CD8-positive, alpha-beta memory T cell (primary cell): Measurements from ENCODE around the gene HYOU1. TPM values are rescaled to one million over a fixed set of nuclear protein-coding genes. Genes with fewer than 3 reads are reported as not detected.

Experiments
- CTCF ChIA-PET: fragments of 350-600 bp; sonication (Branson Sonifier 250); formaldehyde crosslinking; loops from one replicate; lab custom pipeline; 2021; ENCODE audit warnings: antibody characterized with exemption; lab: Charles Lee
- POLR2A ChIA-PET: fragments of 350-600 bp; sonication (Branson Sonifier 250); formaldehyde crosslinking; loops from one replicate; lab custom pipeline; 2021; ENCODE audit warnings: antibody characterized with exemption; lab: Charles Lee
- DNase-seq, 5 donors: peaks; one replicate each; pipeline versions ENCODE4 v3.0.0 to v3.0.0-alpha.2; 2020 to 2022; ENCODE audit warnings: mixed read lengths in 1 of 5
- H3K27ac ChIP-seq: one replicate; pipeline ENCODE4 v1.7.0; 2013; ENCODE audit warnings: low read depth, mild to moderate bottlenecking, low read length, moderate library complexity
- H3K27me3 ChIP-seq: 2 replicates; pipeline ENCODE4 v1.7.0; 2013; ENCODE audit warnings: low read length, mild to moderate bottlenecking; ENCODE audit not compliant: insufficient read depth, poor library complexity, severe bottlenecking
- H3K36me3 ChIP-seq: 2 replicates; pipeline ENCODE4 v1.7.0; 2013; ENCODE audit warnings: mild to moderate bottlenecking, low read length, moderate library complexity; ENCODE audit not compliant: insufficient read depth
- H3K4me1 ChIP-seq: 2 replicates; pipeline ENCODE4 v1.7.0; 2013; ENCODE audit warnings: mild to moderate bottlenecking, low read length, moderate library complexity; ENCODE audit not compliant: insufficient read depth
- H3K4me3 ChIP-seq: 2 replicates; pipeline ENCODE4 v1.7.0; 2013; ENCODE audit warnings: mild to moderate bottlenecking, low read length
- H3K9me3 ChIP-seq: 2 replicates; pipeline ENCODE4 v1.7.0; 2013; ENCODE audit warnings: mild to moderate bottlenecking, low read length
- H3K27ac Mint-ChIP-seq, 8 donors: one replicate each; pipeline ENCODE4 v1.8.0; 2020 to 2021; ENCODE audit warnings: mixed read lengths in 8 of 8, mild to moderate bottlenecking in 6 of 8, inconsistent platforms in 3 of 8, moderate library complexity in 3 of 8
- H3K27me3 Mint-ChIP-seq, 2 donors: one replicate each; pipeline ENCODE4 v1.8.0; 2020 to 2021; ENCODE audit warnings: mixed read lengths in 2 of 2, mild to moderate bottlenecking in 1 of 2, moderate library complexity in 1 of 2
- H3K36me3 Mint-ChIP-seq, 3 donors: one replicate each; pipeline ENCODE4 v1.8.0; 2020 to 2021; ENCODE audit warnings: mixed read lengths in 3 of 3, inconsistent platforms in 1 of 3, mild to moderate bottlenecking in 1 of 3
- H3K4me1 Mint-ChIP-seq, 3 donors: one replicate each; pipeline ENCODE4 v1.8.0; 2020 to 2021; ENCODE audit warnings: mixed read lengths in 3 of 3, inconsistent platforms in 1 of 3, mild to moderate bottlenecking in 1 of 3
- H3K4me3 Mint-ChIP-seq, 7 donors: one replicate each; pipeline ENCODE4 v1.8.0; 2020 to 2021; ENCODE audit warnings: mixed read lengths in 7 of 7, mild to moderate bottlenecking in 6 of 7, moderate library complexity in 4 of 7, inconsistent platforms in 2 of 7
- H3K9me3 Mint-ChIP-seq, 5 donors: one replicate each; pipeline ENCODE4 v1.8.0; 2020 to 2022; ENCODE audit warnings: mixed read lengths in 5 of 5, mild to moderate bottlenecking in 3 of 5, moderate library complexity in 2 of 5, inconsistent platforms in 1 of 5
- polyA plus RNA-seq: library from polyadenylated mRNA; unstranded; fragments of 300-500 nt; fragmentation: Illumina TruSeq; gene quantifications from one replicate; pipeline ENCODE4 v1.2.3, GENCODE V29; 2021
- total RNA-seq, 2 experiments: library from RNA; stranded (reverse); gene quantifications; one replicate each; pipeline ENCODE4 v1.2.3, GENCODE V29; 2021

HYOU1 gene
- total and polyA plus RNA-seq, 3 experiments from 2014 or later: 33.4 to 181 (median 181) TPM

GRCh38 chr11:119030029-119030328, 27.0 kb downstream of the HYOU1 start:
- peaks cover 2% of the 10 kb centered on the region for H3K36me3 ChIP-seq
- H3K27ac ChIP-seq: peak overlapping the region; percentile 75
- peaks cover 14% of the 10 kb centered on the region for H3K4me1 ChIP-seq
- H3K9me3 ChIP-seq: no peaks in the 10 kb centered on the region
- H3K36me3 Mint-ChIP-seq: peaks cover 0 to 18% (median 4%) of the 10 kb centered on the region in 3 donors
- H3K4me1 Mint-ChIP-seq: peaks cover 14 to 24% (median 21%) of the 10 kb centered on the region in 3 donors
- H3K4me3 Mint-ChIP-seq: peak overlapping the region; percentile 82 to 96 (median 90)
- H3K27ac Mint-ChIP-seq: peak overlapping the region; percentile 45 to 97 (median 91)
- no peaks in the 10 kb centered on the region for H3K27me3 Mint-ChIP-seq
- peak in 2 of 5 donors; percentile 4 to 22 for DNase-seq
- no peaks in the 10 kb centered on the region for H3K27me3 ChIP-seq
- ChIA-PET POLR2A (interaction anchor here (0.7 to 1.9 kb wide), 2 partner anchors 11 to 14 kb away, joined by 3 to 10 read pairs; partner anchors contain the start of genes RPS25 and TRAPPC4), CTCF (interaction anchor here (0.9 to 1.2 kb wide), 2 partner anchors 9 to 32 kb away, joined by 3 to 4 read pairs; partner anchors contain the start of gene CENATAC)
- no peaks in the 10 kb centered on the region for H3K9me3 Mint-ChIP-seq
- peak overlapping the region; percentile 85 for H3K4me3 ChIP-seq

GRCh38 chr11:119029340-119030028, 27.5 kb downstream of the HYOU1 start:
- DNase-seq: no peak
- no peaks in the 10 kb centered on the region for H3K9me3 Mint-ChIP-seq
- peak overlapping the region; percentile 82 to 96 (median 90) for H3K4me3 Mint-ChIP-seq

GRCh38 chr11:119029069-119029339, 28.0 kb downstream of the HYOU1 start:
- H3K27ac ChIP-seq: peak overlapping the region; percentile 75
- H3K4me3 ChIP-seq: no peak overlapping the region
- ChIA-PET CTCF (interaction anchor here (1.2 kb wide), 1 partner anchor 11 kb away, joined by 3 read pairs; the partner anchor contains the start of gene RPS25), POLR2A (interaction anchor here (1.9 kb wide), 1 partner anchor 10 kb away, joined by 10 read pairs; the partner anchor contains the start of genes RPS25 and TRAPPC4)
- Mint-ChIP-seq H3K9me3 (no peaks in the 10 kb centered on the region), H3K27me3 (no peaks in the 10 kb centered on the region), H3K4me1 (peaks cover 23 to 31% (median 24%) of the 10 kb centered on the region in 3 donors), H3K27ac (peak overlapping the region; percentile 12 to 95 (median 80)), H3K4me3 (peak overlapping the region in 6 of 7 donors; percentile 56 to 96 (median 90)), H3K36me3 (peaks cover 0 to 28% (median 7%) of the 10 kb centered on the region in 3 donors)
- no peaks in the 10 kb centered on the region for H3K27me3 ChIP-seq
- DNase-seq: no peak
- H3K4me1 ChIP-seq: peaks cover 21% of the 10 kb centered on the region
- peaks cover 10% of the 10 kb centered on the region for H3K36me3 ChIP-seq
- no peaks in the 10 kb centered on the region for H3K9me3 ChIP-seq

More at GRCh38 chr11:119029340-119030028, 27.5 kb downstream of the HYOU1 start:
- CTCF ChIA-PET: interaction anchor here (1.2 kb wide), 2 partner anchors 11 to 32 kb away, joined by 3 read pairs; partner anchors contain the start of genes CENATAC and RPS25
- Histone ChIP-seq H3K27ac (peak overlapping the region; percentile 75), H3K36me3 (peaks cover 5% of the 10 kb centered on the region), H3K4me1 (peaks cover 17% of the 10 kb centered on the region), H3K4me3 (peak overlapping the region; percentile 85), H3K27me3 (no peaks in the 10 kb centered on the region), H3K9me3 (no peaks in the 10 kb centered on the region)
- Mint-ChIP-seq H3K4me1 (peaks cover 18 to 26% (median 21%) of the 10 kb centered on the region in 3 donors), H3K36me3 (peaks cover 0 to 23% (median 5%) of the 10 kb centered on the region in 3 donors), H3K27ac (peak overlapping the region; percentile 45 to 97 (median 90)), H3K27me3 (no peaks in the 10 kb centered on the region)
- POLR2A ChIA-PET: interaction anchor here (1.9 kb wide), 1 partner anchor 10 kb away, joined by 10 read pairs; the partner anchor contains the start of genes RPS25 and TRAPPC4

DNA sequence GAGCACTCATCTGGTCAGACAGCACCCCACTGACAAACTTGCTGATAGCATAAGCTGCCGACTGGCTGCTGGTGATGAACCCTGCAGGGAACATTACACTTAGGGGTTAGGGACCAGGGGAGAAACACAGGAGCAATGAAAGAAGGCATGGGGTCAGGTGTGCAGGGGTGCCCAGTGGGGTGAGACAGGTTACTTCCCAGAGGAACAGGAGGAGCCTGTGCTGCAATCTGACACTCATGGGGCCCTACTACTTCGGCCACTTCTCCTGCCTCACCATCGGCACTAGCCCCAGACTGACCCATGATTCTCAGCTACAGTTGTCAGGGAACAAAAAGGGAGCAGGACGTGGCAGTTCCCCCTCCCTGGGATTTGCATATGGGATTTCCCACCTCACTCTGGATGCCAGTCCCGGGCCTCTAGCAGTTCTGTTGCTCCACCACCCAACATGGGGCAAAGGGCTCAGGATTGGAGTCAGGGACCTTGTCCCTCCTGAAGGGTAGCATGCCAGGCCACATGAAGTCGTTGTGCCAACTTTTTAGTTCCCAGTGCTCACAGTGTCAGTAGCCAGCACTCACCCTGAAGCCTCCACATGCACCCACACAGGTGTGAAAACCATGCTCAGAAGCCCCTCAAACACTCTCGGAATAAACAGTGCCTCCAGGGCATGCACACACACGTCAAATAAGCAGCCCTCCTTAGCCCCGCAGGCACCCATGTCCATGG, 28.5 kb downstream of the HYOU1 start:
- Histone ChIP-seq H3K9me3 (no peaks in the 10 kb centered on the region), H3K27me3 (no peaks in the 10 kb centered on the region), H3K4me1 (peaks cover 24% of the 10 kb centered on the region), H3K36me3 (peaks cover 15% of the 10 kb centered on the region), H3K4me3 (no peak overlapping the region), H3K27ac (peak overlapping the region; percentile 75)
- no peak for DNase-seq
- CTCF ChIA-PET: interaction anchor here (1.2 kb wide), 1 partner anchor 10 kb away, joined by 3 read pairs; the partner anchor contains the start of gene RPS25
- Mint-ChIP-seq H3K4me3 (peak overlapping the region in 4 of 7 donors; percentile 56 to 96 (median 90)), H3K36me3 (peaks cover 0 to 33% (median 8%) of the 10 kb centered on the region in 3 donors), H3K9me3 (no peaks in the 10 kb centered on the region), H3K27me3 (no peaks in the 10 kb centered on the region), H3K4me1 (peaks cover 26 to 36% (median 28%) of the 10 kb centered on the region in 3 donors), H3K27ac (peak overlapping the region in 7 of 8 donors; percentile 9 to 92 (median 63))
- POLR2A ChIA-PET: interaction anchor here (1.0 kb wide), 1 partner anchor 10 kb away, joined by 3 read pairs; the partner anchor contains the start of genes RPS25 and TRAPPC4

GRCh38 chr11:119027561-119028345, 29.3 kb downstream of the HYOU1 start:
- H3K27ac Mint-ChIP-seq: peak overlapping the region in 6 of 8 donors; percentile 9 to 84 (median 56)
- ChIA-PET POLR2A (interaction anchor here (1.0 kb wide), 1 partner anchor 9 kb away, joined by 3 read pairs; the partner anchor contains the start of genes RPS25 and TRAPPC4), CTCF (no interaction called here)
- no peak for DNase-seq
- Histone ChIP-seq H3K27me3 (no peaks in the 10 kb centered on the region), H3K9me3 (no peaks in the 10 kb centered on the region), H3K27ac (no peak overlapping the region), H3K4me3 (no peak overlapping the region), H3K36me3 (peaks cover 21% of the 10 kb centered on the region), H3K4me1 (peaks cover 28% of the 10 kb centered on the region)
- H3K4me3 Mint-ChIP-seq: peak overlapping the region in 1 of 7 donors; percentile 52
- peaks cover 0 to 40% (median 10%) of the 10 kb centered on the region in 3 donors for H3K36me3 Mint-ChIP-seq
- H3K27me3 Mint-ChIP-seq: no peaks in the 10 kb centered on the region
- H3K9me3 Mint-ChIP-seq: no peaks in the 10 kb centered on the region
- H3K4me1 Mint-ChIP-seq: peaks cover 30 to 42% (median 34%) of the 10 kb centered on the region in 3 donors

DNA sequence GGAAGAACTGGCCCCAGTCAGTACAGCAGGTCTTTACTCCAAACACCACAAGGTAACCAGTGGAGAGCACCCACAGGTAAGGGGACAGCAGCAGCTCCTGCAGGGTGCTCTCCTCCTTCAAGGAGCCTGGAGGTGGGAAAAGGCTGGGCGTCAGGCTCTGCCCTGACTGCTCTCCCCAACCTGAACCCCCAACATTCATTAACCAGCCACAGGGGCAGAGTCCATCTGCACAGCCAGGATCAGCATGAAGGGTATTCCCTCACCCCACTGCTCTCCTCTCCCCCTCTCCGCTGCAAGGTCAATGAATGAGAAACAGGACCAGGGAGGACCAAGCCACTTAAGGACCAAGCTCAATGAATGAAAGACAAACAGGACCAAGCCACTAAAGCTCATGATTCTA, 30.0 kb downstream of the HYOU1 start:
- peaks cover 30 to 46% (median 34%) of the 10 kb centered on the region in 3 donors for H3K4me1 Mint-ChIP-seq
- POLR2A ChIA-PET: interaction anchor here (0.5 kb wide), 1 partner anchor 96 kb away, joined by 7 read pairs; no protein-coding TSS in a partner anchor
- H3K27ac Mint-ChIP-seq: peak overlapping the region in 6 of 8 donors; percentile 46 to 73 (median 53)
- DNase-seq: no peak
- H3K27ac ChIP-seq: no peak overlapping the region
- peak overlapping the region in 1 of 7 donors; percentile 52 for H3K4me3 Mint-ChIP-seq
- H3K36me3 ChIP-seq: peaks cover 21% of the 10 kb centered on the region
- no peaks in the 10 kb centered on the region for H3K9me3 ChIP-seq
- CTCF ChIA-PET: no interaction called here
- H3K36me3 Mint-ChIP-seq: peaks cover 0 to 47% (median 10%) of the 10 kb centered on the region in 3 donors
- H3K4me1 ChIP-seq: peaks cover 28% of the 10 kb centered on the region
- no peaks in the 10 kb centered on the region for H3K27me3 ChIP-seq
- no peak overlapping the region for H3K4me3 ChIP-seq
- no peaks in the 10 kb centered on the region for H3K9me3 Mint-ChIP-seq
- H3K27me3 Mint-ChIP-seq: no peaks in the 10 kb centered on the region
